ENCODE results near the gene ECEL1.

ECEL1 gene

DNA sequence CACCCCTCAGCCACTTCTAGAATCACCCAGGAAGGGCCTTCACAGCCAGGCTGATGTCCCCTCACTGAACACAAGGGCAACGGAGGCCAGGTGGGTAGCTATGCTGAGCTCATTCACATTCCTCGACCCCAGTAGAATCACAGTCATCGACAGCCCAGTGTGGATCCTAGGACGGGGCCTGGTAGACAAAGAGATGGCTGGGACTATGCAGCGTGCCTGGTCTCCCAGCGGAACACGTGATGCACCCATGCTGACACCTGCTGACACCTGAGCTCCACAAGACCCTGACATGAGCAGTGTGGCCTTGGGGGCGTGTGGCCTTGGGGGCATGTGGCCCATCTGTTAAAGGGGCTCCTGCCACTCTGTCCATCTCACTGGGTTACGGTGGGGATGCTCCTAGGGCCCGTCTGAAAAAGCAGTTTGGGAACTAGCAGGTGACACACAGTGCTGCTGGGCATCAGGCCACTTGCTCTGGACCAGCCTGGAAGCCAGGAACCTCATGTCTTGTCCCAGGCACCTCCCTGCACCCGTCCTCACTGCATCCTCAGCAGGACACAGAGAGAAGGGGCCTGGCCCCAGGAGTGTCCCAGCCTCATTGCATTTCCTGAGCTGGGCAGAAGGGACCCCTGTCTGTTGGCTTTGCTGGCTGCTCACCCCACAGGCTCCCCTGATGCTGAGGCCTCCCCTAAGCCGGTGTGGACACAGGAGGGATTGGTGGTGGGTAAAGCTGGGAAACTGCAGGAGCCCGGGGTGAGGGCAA is 9.7 kb downstream of the ECEL1 start:
- intact Hi-C loops (cut with DNase I): no loop called here
- no peak for DNase-seq

DNA sequence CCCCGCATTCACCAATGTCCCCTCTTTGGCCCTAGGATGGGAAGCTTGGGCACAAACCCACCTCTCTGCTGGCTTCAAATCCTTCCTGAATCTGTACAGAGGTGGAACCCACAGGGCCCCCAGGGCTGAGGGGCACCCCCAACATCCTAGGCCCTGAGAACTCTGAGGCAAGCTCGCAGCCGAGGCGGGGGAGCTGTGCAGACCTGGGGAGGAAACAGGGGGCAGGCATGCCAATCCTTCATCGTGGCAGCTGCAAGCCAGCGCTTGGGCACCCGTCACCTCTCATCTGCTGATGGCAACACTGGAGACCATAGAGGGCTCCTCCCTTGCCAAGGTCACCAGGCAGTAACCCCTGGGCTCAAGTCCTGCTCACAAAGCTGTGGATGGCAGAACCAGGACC is 10.8 kb downstream of the ECEL1 start:
- intact Hi-C loops (cut with DNase I): no loop called here
- DNase-seq: no peak

- DNase-seq: no peak
- intact Hi-C loops (cut with DNase I): no loop called here
These were observed 11.6 kb downstream of the ECEL1 start for GRCh38 chr2:232476045-232476444.

DNA sequence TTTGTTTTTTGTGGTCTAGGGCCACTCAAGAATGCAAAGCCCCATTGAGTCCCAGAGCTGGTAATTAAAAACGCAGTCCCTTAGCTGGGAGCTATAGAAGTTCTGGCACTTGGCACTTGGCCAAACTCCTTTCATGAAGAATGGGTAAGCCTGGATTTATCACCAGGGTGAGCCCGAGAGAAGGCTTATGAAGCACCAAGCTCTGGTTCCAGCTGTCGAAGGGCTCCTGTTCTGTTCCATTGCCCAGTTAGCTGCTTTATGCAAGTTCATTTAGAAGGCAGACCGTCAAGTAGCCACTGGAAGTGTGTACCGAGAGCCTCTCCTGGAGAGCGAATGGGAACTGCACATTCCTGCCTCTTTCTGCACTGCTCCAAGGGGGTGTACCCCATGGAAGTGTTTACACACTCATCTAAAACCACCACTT is 14.2 kb downstream of the ECEL1 start:
- DNase-seq: peak in 1 of 42 donors; percentile 8
- intact Hi-C loops (cut with DNase I): no loop called here

DNA sequence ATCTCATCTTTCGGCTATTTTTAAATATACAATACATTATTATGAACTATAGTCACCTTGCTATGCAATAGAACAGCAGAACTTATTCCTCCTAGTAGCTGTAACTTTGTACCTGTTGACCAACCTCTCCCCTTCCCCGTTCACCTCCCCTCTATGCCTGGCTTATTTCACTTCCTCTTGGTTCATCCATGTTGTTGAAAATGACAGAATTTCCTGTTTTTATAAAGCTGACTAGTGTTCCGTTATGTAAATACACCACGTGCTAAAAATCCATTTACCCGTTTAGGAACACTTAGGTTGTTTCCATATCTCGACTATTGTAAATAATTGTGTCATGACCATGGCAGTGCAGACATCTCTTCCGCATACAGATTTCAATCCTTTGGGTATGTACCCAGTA is 21.4 kb downstream of the ECEL1 start:
- intact Hi-C loops (cut with DNase I): no loop called here
- DNase-seq: no peak

DNA sequence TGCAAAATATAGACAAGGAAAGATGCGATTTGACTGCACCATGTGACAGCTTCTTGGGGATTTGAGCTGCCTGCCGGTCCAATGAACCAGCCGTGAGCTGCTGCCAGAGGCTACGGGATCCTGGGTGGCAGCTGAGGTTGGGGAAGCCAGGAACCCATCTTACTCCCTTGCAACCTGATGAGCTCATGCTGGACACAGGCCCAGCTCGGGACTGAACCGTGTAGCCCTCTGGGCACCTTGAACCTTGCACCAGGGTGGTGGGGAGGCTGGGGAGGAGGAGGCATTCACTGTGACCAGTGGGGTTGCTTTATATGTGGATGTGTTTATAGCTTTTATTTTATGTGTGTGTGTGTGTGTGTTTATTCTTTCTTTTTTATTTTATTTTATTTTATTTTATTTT is 22.6 kb downstream of the ECEL1 start:
- intact Hi-C loops (cut with DNase I): no loop called here
- peak in 1 of 42 donors; percentile 17 for DNase-seq

DNA sequence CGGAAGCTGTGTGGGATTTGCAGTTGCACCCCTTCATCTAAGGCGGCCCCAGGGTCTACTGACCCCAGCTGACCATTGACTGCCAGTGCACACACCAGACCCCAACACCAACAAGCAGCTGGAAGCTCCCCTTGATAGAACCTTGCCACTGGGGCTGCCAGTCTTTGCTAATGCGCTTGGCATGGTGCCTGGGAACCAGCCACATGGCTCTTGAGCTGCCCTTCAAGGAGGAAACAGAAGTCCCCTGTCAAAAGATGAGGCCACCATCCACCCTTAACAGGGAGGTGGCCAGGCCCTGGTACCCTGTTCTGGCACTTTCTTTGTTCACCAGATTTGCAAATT is 23.1 kb downstream of the ECEL1 start:
- peak in 2 of 42 donors; percentile 6 to 20 for DNase-seq
- intact Hi-C loops (cut with DNase I): no loop called here

GRCh38 chr2:232463701-232464543 is 23.7 kb downstream of the ECEL1 start:
- peak in 2 of 42 donors; percentile 8 to 20 for DNase-seq
- intact Hi-C loops (cut with DNase I): no loop called here

DNA sequence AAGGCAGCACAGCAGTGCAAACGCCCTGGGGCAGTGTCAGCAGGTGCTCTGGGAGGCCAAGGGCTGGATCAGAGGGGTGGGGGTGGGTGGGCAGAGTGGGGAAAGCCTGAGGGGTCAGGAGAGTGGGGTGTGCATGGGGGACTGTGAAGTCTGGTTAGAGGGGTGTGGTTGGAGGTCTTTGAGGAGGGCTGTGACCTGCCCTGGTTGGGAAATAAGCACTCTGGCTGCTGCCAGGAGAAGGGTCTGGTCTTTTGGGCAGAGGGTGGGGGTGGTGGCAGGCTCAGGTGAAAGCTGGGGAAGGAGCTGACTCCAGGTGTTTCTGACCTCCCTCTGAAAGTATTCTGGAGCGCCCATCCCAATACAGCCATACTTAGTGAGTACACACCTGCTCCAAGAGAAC is 27.5 kb downstream of the ECEL1 start:
- intact Hi-C loops (cut with DNase I): no loop called here
- peak in 1 of 42 donors; percentile 1 for DNase-seq

DNA sequence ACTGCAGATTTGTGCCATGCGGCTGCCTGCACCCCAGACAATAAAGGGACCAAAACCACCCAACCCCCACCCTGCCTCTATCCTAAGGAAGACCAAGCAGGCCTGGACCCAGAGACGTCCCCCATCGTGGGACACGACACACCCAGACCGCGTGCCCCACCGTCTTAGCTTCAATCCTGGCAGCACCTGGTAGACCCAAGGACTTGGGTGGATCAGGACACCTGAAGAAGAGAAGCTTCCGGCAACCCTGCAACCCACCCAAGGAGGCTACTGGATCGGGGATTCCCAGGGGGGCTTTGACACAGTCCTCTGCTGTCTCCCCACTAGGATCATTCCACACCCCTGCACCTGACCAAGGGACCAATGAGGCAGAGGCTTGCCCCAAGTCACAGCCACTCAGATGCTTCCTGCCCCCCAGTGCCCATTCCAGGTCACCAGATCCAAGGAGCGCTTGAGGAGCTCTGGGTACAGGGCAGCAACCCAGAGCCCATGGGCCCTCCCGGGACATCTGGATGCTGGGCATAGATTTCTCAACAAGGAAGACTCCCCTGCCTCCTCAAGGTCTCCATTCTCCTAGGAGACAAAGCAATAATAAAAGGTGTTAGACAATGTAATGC is 28.1 kb downstream of the ECEL1 start:
- DNase-seq: peak in 2 of 42 donors; percentile 2 to 5
- intact Hi-C loops (cut with DNase I): no loop called here

- DNase-seq: peak in 1 of 42 donors; percentile 14
- intact Hi-C loops (cut with DNase I): no loop called here
These were observed 28.8 kb downstream of the ECEL1 start for GRCh38 chr2:232458661-232459418.

DNA sequence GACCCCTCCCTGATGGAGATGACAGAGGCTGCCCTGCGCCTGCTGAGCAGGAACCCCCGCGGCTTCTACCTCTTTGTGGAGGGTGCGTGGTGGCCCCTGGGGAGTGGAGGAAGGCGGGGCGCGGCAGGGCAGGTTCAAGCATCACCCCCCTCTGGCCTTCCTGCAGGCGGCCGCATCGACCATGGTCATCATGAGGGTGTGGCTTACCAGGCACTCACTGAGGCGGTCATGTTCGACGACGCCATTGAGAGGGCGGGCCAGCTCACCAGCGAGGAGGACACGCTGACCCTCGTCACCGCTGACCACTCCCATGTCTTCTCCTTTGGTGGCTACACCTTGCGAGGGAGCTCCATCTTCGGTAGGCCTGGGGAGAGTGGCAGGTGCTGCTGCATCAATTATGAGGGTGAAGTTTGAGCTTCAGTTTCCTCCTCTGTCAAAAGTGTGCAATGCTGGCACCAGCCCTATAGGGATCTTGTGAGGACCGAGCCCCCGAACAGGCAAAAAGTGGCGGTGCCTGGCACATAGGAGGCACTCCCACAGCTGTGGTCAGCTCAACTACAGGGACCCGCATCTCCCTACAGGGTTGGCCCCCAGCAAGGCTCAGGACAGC is 29.5 kb downstream of the ECEL1 start:
- peak in 1 of 42 donors; percentile 10 for DNase-seq
- intact Hi-C loops (cut with DNase I): no loop called here

DNA sequence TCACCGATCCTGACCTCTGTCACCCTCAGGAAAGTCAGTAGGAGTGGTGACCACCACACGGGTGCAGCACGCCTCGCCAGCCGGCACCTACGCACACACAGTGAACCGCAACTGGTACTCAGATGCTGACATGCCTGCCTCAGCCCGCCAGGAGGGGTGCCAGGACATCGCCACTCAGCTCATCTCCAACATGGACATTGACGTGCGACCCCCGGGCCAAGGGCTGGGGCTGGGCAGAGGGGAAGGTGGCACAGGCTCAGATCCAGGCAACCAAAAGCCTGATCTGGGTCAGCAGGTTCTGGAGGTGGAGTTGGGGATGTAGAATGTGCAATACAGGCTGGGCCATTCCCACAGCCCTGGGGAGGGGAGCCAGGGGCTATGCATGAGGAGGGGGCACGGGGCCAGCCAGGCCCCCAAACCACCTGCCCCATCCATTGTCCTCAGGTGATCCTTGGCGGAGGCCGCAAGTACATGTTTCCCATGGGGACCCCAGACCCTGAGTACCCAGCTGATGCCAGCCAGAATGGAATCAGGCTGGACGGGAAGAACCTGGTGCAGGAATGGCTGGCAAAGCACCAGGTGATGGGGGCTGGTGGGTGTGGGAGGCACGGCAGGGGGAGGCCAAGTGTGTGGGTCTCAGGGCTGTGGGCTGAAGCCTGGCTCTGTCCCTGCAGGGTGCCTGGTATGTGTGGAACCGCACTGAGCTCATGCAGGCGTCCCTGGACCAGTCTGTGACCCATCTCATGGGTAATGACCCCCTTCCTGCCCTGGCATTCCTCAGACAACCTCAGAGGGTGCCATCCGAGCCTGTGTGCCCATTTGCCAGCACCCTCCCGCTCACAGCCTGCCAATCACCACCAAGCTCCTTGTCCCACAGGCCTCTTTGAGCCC is 30.3 kb downstream of the ECEL1 start:
- intact Hi-C loops (cut with DNase I): no loop called here
- DNase-seq: peak in 1 of 42 donors; percentile 10

GRCh38 chr2:232456296-232457120 is 31.1 kb downstream of the ECEL1 start:
- peak in 1 of 42 donors; percentile 24 for DNase-seq
- intact Hi-C loops (cut with DNase I): no loop called here

DNA sequence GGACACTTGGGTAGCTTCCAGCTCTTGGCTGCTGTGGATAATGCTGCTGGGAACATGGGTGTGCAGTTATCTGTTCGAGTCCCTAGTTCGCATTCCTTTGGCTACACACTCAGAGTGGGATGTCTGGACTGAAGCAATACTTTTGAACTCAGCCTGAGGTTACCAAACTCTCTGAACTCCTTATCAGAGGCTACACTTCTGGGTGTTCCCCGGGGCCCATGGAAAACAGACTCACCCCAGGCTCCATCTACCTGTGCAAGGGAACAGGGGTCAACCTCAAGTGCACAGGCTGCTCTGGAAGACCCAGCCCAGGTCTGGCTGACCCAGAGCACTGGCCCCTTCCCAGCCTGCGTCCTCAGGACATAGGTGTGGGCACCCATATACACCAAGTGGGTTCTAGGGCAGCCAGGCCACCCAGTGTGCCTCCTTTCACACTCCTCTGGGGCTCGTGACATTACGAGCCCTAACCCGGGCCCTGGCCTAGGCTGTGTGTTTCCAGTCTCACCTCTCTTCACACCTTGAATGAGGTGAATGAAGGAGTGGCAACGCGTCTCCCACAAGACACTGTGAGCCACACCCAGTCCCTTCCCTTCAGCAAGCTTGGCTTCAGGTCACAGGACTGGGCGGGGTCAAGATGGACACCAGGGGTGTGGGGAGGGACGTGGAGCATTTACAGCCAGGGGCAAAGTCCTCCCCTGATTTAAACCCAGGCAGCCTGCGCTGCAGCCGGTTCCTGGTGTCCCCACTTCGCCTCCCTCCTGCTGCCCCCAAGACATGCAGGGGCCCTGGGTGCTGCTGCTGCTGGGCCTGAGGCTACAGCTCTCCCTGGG is 32.0 kb downstream of the ECEL1 start, which contains the start of gene ALPI:
Gene ALPI (plus strand): TSS at position 728 of the 830 bp plus-strand sequence. CDS start 47 bp downstream, at position 775.
- intact Hi-C loops (cut with DNase I): no loop called here
- peak in 2 of 42 donors; percentile 17 to 26 for DNase-seq

DNA sequence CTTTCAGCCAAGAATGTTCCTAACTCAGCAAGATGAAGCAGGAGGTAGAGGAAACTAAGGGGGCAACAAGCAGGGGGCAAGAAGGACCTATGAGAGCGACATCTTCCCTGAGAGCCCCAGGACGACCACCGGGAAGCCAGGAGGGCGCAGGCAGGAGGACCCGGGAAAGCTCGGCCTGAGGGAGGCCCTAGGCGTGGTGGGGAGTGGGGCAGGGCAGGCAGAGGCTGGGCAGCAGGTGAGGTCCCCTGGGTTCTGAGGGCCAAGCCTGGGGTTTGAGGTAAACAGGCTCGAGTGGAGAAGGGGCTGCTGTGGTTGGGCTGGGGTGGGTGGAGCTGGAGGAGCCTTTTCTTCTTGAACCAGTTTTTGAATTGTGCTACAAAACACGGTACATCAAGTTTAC is 33.0 kb downstream of the ECEL1 start:
- DNase-seq: peak in 2 of 42 donors; percentile 13 to 15
- intact Hi-C loops (cut with DNase I): no loop called here

Data from head of caudate nucleus (tissue), 42 donors.